NAMALWA (cell line): ENCODE data around the gene COL1A1.

ENCODE experiments used
- DNase-seq: peaks from one replicate; pipeline ENCODE4 v3.0.0-alpha.2; 2015; ENCODE audit warnings: low spot score

Gene COL1A1

DNA sequence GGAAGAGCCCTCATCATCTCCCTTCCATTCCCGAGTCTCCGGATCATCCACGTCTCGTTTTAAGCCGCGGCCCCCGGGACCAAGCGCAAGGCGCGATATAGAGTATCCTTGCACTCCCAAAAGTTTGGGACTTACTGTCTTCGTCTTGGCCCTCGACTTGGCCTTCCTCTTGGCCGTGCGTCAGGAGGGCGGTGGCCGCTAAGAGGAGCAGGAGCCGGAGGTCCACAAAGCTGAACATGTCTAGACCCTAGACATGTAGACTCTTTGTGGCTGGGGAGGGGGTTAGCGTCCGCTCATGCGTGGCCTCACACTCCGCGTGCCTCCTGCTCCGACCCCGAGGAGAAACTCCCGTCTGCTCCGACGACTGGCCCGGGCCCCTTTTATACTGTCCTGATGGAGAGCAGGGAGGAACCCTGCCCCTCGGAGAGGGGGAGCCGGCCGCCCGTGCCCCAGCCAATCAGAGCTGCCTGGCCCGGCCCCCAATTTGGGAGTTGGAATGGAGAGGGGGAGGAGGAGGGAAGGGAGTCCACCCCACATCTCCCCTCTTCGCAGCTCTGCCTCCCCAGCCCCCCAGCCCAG is at the start of gene COL1A1:
TSS of gene COL1A1 (minus strand) at position 356 of the 579 bp plus-strand sequence. CDS start at position 238, 118 bp downstream.
- DNase-seq: no peak

DNA sequence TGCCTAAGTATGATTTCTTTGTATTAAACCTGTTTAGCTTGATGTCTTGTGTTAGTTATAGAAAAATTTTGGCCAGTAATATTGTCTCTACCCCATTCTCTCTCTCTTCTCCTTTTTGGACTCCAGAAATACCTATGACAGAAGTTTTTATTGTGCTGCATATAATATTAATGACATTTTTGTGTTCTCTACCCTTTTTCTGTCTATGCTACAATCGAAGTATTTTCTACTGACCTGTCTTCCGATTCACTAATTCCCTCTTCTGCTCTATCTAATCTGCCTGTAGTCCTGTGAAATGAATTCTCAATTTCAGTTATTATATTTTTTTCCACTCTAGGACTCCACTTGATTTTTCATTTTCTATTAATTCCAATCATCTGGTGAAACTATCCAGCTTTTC is 46.8 kb upstream of the COL1A1 start:
- no peak for DNase-seq

DNA sequence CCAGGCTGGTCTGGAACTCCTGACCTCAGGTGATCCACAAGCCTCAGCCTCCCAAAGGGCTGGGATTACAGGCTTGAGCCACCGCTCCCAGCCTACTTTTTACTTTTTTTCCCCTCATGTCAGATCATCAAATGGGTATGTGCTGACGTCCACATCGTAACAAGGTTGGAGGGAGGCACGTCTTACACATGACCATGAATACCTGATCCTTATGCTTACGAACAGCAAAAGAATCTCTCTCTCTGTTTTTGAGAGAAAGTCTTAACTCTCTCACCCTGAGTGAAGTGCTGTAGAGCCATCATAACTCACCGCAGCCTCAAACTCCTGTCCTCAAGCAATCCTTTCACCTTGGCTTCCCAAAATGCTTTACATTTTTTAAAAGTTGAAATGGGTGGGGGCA is 43.3 kb upstream of the COL1A1 start:
- no peak for DNase-seq

DNA sequence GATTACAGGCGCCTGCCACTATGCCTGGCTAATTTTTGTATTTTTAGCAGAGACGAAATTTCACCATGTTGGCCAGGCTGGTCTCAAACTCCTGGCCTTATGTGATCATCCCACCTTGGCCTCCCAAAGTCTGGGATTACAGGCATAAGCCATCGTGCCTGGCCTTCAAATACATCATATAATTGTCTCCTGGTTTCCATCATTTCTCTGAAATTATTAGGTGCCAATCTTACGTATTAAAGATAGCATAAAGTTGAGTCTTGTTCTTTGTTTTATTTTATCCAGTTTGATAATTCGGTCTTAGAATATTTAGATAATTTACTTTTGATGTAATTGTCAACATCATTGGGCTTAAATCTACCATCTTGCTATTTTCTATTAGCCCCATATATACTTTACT is 40.0 kb upstream of the COL1A1 start:
- no peak for DNase-seq

DNA sequence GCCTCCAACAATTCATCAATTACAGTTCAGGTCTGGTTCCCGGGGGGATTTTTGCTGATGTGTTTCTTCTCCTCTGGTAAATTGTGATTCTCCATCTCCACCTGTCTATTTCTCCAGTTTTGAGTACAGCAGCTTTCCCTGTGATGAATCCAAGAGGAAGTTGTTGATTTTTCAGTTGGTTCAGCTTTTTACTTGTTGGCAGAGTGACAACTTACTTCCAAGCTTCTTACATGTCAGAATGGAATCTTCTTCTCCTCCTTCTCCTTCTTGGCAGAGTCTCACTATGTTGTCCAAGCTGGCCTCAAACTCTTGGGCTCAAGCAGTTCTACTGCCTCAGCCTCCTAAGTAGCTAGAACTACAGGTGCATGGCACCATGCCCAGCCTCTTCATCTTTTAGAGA is 39.4 kb upstream of the COL1A1 start:
- DNase-seq: no peak

DNA sequence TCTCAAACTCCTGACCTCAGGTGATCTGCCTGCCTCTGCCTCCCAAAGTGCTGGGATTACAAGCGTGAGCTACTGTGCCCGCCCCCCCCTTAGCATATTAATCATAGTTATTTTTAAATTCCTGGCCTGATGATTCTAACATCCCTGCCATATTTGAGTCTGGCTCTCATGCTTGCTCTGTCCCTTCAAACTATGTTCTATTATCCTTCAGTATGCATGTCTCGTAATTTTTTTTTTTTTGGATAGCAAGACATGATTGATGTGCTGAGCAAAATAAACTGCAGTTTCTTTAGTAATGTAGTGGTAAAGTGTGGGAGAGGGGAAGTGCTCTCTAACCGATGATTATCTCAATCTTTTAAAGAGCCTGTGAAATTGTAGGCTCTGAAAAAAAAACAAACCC is 38.5 kb upstream of the COL1A1 start:
- no peak for DNase-seq

DNA sequence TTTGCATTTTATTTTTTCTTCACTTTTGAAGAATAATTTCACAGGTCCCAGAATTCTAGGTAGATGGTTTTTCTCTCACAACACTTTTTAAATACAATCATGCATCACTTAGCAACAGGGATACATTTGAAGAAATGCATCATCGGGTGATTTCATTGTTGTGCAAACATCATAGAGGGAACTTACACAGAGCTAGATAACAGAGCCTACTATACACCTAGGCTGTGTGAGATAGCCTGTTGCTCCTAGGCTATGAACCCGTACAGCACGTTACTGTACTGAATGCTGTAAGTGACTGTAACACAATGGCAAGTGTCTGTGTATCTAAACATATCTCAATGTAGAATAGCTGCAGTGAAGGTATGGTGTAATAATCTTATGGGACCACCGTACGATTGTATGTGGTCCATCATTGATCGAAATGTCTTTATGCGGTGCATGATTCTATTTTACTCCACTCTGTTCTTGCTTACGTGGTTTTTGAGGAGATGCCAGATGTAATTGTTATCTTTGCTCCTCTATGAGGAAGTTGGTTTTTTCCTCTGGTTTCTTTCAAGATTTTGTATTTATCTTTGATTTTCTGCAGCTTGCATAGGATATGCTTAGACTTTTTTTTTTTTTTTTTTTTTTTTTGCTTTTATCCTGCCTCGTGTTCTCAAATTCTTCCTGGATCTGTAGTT is 37.3 kb upstream of the COL1A1 start:
- no peak for DNase-seq

DNA sequence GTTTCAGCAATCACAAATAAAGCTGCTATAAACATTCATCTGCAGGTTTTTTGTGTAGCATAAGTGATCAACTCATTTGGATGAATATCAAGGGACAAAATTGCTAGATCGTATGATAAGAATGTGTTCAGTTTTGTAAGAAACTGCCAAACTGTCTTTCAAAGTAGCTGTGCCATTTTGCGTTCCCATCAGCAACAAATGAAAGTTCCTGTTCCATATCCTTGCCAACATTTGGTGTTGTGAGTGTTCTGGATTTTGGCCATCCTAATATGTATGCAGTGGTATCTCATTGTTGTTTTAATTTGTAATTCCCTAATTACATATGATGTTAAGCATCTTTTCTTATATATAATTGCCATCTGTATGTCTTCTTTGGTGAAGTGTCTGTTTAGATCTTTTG is 36.5 kb upstream of the COL1A1 start:
- no peak for DNase-seq

DNA sequence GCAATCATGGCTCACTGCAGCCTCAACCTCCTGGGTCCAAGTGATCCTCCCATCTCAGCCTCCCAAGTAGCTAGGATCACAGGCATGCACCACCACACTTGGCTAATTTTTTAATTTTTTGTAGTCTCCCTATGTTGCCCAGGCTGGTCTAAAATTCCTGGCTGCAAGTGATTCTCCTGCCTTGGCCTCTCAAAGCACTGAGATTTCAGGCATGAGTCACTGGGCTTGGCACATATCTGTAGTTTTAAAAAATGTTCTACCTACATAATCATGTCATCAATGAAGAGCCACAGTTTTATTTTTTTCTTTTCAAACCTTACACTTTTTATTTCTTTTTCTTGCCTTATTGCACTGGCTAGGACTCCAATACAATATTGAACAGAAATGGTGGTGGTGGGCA is 33.1 kb upstream of the COL1A1 start:
- DNase-seq: no peak

DNA sequence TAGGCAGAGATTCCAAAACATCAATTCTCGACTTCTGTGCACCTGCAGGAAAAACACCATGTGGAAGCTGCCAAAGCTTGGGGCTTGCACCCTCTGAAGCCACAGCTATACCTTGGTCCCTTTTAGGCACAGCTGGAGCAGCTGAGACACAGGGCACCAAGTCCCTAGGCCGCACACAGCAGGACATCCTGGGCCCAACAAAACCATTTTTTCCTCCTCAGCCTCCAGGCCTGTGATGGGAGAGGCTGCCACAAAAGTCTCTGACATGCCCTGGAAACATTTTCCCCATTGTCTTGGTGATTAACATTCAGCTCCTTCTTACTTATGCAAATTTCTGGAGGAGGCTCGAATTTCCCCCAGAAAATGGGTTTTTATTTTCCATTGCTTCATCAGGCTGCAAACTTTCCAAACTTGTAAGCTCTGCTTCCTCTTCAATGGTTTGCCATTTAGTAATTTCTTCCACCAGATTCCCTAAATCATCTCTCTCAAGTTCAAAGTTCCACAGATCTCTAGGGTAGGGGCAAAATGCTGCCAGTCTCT is 24.3 kb upstream of the COL1A1 start:
- DNase-seq: no peak

DNA sequence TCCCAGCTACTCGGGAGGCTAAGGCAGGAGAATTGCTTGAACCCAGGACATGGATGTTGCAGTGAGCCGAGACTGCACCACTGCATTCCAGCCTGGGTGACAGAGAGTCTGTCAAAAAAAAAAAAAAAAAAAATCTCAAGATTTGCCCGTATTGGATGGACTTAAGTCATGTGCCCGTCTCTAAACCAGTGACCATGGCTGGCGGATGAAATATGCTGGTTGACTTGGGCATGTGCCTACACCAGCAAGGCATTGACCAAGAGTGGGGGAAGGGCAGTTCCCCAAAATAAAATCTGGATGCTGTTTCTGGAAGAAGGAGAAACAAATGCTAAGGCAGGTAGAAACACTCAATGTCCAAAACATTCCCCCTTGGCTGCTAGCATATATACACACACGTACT is 21.5 kb upstream of the COL1A1 start:
- no peak for DNase-seq

DNA sequence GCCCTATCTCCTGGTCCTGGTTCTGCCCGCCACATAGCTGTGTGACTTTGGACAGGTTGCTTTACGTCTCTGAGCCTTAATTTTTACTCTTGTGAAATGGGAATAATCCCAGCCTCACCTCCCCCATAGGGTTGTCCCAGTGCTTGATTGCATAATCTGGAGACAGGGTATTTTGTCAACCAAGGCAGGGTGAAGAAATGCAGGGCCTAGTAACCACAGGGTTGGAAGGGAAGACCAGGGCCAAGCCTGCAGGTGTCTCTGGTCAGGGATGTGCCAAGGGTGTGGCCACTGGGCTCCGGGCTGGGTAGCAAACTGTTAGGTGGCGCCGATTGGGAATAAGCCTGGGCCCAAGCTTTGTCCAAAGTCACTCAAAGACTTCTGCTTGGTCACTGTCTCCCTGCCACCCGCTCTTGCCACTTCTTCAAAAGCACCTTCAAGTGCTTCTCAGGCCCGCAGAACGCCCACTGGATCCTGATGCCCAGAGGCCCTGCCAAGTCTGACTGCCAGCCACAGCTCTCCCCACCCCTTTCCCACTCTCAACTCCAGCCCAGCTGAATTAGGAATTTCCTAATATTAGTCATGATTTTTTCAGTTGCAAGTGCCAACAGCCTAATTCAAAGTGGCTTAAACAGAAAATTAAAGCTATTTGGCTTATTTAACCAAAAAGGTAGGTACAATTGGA is 20.6 kb upstream of the COL1A1 start:
- no peak for DNase-seq

DNA sequence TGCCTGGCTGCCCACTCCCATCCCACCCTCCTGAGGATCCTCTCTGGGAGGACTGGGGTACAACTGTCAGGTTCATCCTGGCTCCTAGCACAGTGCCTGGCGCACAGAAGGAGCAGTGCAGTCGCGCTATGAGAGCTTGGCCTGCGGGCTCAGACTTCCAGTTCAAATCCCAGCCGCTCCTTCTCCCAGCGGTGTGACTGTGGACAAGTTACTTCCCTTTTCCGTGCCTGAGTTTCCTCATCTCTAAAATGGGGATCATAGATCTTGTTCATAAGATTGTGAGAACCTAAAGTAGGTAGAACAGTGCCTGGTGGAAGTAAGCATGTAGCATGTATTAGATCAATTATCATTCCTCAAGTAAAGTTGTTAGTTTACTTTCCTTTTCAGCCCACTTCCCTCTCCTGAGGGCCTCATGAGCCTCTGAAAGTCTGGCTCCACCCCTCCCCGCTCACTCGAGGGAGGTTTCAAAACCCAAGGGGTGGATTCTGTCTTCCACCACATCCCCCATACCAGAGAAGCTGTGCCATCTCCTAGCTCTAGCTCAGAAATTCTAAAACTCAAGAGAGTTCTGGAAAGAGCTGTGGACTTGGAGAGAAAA is 19.9 kb upstream of the COL1A1 start:
- no peak for DNase-seq

DNA sequence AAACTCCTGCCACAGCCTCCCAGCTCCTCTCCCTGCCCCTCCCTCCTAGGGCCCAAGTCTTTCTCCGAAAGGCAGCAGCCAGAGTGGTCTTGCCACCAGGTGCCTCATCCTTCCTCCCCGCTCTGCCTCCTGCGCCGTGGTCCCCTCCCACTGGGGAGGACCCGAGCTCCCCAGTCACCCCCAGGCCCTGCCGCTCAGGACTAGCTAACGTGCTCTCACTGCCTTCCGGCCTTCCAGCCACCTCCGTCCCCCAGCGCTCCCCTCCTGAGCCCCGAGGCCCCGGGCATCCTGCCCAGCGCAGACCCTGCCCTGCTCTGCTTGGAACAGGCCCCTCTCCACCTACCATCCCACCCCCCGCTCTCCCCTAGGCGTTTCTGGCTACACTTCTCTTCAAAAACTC is 19.4 kb upstream of the COL1A1 start:
- DNase-seq: no peak

DNA sequence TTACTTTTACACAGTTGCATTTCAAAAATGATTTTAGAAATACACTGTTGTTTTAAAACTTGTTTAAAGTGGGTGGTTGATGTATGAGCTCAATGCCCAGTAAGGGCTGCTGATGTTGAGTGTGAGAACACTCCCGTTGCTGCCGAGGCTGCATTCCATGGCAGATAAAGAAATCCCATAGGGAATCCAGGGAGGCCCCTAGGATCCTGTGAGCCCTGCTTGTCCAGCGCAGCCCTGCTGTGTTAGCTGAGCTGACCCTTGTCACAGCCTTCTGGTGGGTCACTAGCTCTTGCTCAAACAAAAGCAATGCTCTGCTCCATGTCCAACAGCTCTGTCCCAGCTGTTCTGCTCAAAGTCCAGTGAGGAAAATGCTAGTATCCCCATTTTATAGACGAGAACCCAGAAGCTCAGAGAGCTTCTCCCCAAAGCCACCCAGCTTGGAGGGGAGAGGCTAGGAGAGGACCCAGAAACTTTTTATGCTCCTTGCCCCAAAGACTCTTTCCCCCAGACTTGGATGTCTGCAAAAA is 18.6 kb upstream of the COL1A1 start:
- no peak for DNase-seq

DNA sequence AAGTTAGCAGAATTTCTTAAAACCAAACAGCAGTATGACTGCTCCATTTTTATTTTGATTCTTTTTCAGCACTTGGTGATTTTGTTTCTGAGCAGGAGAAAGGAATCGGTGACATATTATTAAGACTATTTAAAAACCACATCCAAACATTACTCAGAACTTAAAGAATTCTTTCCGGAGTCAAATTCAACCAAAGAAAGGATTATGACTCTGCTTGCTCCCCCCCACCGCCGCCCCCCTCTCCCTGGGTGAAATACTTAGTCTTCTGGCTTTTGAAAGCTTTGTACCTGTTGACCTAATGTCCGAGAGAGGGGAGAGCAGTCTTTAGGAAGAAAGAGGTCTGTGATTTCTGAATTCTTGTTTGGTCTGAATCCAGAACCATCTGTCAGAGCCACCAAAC is 17.9 kb upstream of the COL1A1 start:
- no peak for DNase-seq

DNA sequence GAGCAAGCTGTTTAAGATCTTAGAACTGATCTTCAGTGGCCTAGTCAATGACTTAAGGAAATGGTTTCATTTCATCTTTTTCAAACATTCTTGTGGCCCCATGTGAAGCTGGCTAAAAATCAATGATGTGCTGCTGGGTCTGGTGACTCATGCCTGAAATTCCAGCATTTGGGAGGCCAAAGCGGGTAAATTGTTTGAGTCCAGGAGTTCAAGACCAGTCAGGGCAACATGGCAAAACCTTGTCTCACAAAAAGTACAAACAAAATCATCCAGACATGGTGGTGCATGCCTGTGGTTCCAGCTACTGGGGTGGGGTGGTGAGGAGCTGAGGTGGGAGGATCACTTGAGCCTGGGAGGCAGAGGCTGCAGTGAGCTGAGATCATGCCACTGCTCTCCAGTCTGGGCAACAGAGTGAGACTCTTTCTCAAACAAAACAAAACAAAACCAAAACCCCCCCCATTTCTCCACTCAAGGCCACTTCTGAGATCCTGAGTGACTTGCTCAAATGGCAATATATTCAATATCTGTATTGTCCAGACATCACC is 17.4 kb upstream of the COL1A1 start:
- DNase-seq: no peak

DNA sequence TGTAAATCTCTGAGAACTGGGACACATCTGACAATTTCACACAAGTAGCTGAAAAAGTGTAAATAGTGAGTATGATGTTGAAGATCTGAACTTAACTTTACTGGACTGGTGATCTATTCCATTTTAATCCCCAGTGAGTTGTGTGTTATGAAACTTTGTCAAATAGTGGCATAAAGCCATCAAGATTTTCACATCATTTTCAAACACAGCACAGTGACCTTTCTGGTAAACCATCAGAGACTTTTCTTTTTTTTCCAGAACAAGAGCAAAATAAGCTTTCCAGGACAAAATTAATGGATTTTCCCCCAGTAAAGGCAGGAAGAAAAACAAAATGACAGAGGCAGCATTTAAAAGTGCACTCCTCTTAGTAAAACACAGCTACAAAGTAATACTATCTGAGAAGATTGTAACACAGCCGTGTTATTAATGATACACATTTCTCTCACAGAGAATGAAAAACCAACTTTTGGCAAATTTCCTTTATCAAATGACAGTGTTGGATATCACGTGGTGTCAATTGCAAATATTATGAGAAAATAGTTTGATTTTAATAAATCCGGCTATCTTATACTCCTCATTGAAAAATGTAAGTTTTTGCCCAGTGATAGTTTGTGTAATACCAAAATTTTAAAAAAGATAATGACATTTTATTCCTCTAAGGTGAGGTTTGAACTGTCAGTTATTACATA is 16.8 kb upstream of the COL1A1 start:
- no peak for DNase-seq

DNA sequence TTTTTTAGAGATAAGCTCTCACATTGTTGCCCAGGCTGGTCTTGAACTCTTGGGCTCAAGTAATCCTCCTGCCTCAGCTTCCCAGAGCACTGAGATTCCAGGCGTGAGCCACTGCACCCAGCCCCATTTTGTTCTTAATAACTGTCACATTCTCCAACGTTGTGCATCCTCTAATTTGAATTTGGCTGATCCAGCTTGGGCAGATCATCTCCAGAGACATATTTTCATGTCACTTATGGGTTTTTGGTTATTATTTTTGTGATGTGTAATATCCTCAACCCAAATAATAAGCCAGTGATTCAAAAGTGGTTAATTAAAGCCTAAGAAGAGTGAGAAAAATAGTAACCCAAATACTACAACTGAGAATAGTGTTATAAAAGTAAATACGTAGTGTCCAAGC is 16.2 kb upstream of the COL1A1 start:
- DNase-seq: no peak

DNA sequence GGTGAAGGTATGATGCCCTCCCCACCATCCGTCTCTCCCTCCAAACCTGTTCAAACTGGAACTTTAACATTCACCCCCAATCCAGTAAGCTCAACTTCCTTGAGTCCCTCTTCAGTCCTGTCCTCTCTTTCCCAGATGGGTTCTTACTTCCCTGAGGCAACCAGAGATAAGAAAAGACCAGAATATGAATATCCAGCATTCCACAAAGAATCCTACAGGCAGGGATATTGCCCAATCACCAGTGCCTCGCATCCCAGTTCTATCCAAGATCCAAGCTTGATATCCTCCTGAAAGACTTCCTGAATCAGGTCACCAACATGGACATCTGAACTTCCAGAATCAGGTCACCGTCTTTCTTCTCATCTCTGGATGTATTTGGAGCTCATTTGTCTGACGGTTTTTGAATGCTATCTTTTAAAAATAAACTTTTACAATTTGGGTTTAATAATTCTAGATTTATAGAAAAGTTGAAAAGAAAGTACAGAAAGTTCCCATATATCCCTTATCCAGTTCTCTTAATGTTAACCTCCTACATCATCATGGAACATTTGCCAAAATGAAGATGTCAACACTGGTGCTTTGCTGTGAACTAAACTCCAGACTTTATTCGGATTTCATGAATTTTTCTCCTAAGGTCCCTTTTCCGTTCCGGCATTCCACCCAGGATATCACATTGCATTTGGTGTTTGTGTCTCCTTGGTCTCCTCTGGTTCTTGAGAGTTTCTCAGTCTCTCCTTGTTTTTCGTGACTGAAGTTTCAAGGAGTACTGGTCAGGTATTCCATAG is 13.7 kb upstream of the COL1A1 start:
- no peak for DNase-seq
